ENCODE measurements around the gene VPS45.

Gene VPS45

DNA sequence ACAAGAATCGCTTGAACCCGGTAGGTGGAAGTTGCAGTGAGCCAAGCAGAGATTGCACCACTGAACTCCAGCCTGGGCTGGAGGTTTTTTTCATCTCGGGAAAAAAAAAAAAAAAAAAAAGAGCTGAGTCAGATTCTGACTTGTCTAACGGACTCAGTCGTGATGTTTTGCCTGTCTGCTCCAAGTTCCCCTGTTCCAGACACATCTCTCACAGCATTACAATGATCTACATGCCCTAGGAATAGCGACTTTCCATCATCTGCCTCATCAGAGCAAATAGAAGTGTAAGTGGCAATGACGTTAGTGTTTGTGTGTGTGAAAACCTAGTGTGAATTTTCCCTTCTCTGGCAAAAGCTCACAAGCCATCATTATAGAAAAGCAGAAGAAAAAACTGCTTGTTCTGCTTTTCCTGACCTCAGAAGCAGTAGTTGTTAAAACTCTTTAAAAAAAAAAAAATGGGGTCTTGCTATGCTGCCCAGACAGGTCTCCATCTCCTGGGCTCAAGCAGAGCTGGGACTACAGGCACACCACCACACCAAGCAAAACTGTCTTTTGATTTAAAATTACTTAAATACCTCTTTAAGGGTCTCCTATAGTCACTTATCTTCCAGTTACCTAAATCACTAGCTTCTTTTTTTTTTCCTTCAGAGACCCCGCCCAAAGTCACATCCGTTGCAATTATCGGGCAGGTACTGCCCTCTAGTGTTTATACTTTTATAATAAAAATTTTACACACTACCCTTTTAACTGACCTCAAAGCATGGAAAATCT, 119.4 kb downstream of the VPS45 start:
- DNase-seq (ENCODE audit: low read depth in 2 of 3, low spot score in 2 of 3) = no peak

DNA sequence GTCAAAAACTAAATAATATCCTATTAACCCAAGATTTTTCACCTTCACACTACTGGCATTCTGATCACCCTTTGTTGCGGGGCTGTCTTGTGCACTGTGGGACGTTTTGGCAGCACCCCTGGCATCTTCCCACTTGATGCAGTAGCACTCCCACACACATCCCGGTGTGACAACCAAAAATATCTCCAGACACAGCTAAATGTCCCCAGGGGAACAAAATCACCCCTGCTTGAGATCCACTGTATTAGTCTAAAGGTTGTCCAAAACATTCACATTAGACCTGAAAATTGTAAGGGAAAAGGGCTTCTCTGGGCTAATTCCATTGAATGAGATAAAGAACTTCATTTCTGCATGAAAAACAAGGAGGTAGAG, 120.0 kb downstream of the VPS45 start:
- no peak for DNase-seq (ENCODE audit: low read depth in 2 of 3, low spot score in 2 of 3)

DNA sequence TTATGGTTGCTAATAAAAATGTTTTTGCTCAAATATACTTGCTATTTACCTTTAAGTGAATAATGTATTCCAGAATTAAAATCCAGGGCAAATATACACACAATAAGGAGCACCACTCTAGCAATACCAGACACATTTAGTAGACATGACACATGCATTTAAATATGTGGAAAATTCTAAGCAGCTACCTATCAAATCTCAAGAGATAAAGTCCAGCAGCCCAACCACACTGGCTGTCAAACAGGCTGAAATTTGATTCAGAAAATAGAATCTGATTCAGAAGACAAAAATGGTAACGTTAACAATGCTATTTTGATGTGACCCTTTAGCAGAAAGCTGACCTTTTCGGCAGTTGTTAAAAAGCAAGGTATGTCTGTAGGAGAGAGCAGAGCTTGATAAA, 124.4 kb downstream of the VPS45 start:
- no peak for DNase-seq (ENCODE audit: low read depth in 2 of 3, low spot score in 2 of 3)

DNA sequence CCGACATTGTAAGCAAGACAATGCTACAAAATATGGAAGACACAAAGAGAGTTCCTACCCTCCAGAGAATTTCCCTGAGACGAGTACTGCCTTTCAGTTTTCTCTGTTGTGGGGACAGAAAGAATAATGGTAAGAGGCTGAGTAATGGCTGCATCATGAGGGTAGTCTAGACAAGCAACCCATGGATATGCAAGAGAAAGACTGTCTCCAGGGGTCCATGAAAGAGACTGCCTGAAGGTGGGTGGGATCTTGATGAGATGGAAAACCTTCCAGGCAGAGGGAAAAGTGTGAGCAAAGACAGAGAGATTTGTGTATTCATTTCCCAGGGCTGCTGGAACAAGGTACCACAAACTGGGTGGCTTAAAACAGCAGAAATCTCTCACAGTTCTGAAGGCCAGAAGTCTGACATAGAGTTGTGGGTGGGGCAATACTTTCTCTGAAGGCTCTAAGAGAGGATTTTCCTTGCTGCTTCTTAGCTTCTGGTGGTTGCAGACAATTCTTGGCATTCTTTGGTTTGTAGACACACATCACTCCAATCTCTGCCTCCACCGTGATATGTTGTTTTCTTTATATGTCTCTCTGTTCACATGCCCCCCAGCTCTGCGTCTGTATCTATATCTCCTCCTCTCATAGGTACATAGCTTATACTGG, 126.9 kb downstream of the VPS45 start:
- DNase-seq (ENCODE audit: low read depth in 2 of 3, low spot score in 2 of 3) = no peak

Measured in activated CD8-positive, alpha-beta memory T cell treated with anti-CD3 and anti-CD28 coated beads for 48 hours (primary cell).